ENCODE results near the gene MRS2. TPM values are rescaled to one million over a fixed set of nuclear protein-coding genes. Genes with fewer than 3 reads are reported as not detected.
"Not testable (repeated sequence)": the region's sequence is repeated elsewhere in the genome, so short reads cannot be mapped to it uniquely, and the experiment has no call there.

MRS2 gene
- total RNA-seq, 1 donor from 2014 or later, result 25.2 TPM

DNA sequence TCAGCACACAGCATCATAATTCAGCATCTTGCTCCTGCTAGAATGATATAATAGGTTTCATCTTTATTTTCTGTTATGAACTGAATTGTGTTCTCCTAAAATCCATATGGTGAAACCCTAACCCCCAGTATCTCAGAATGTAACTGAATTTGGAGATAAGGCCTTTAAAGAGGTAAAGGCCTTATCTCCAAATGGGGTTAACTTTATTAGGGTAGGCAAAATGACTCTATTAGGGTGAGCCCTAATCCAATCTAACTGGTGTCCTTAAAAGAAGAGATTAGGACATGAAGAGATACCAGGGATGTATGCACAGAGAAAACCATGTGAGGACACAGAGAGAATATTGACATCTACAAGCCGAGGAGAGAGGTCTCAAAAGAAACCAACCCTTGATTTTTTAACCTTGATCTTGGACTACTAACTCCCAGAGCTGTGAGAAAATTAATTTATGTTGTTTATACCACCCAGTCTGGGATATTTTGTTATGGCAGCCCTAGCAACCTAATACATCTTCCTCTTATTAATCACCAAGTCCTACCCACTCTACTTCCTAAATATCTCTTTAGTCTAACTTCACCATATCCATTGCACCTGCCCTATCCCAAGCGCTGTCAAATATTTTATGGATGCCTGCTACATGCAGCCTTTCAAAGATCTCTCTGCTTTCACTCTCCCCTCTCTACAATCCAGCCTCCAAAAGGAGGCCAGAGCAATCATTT lies 8.5 kb upstream of the MRS2 start:
- Mint-ChIP-seq H3K4me3 (ENCODE audit: unreplicated experiment) (no peak overlapping the region), H3K27ac (ENCODE audit: unreplicated experiment) (no peak overlapping the region), H3K4me1 (ENCODE audit: low read depth, unreplicated experiment) (no peaks in the 10 kb centered on the region), H3K36me3 (ENCODE audit: unreplicated experiment) (peaks cover 10% of the 10 kb centered on the region), H3K27me3 (ENCODE audit: unreplicated experiment) (peaks cover 2% of the 10 kb centered on the region), H3K9me3 (ENCODE audit: unreplicated experiment) (no peaks in the 10 kb centered on the region)
- no peak for DNase-seq
- TF ChIP-seq, protein P1, sequence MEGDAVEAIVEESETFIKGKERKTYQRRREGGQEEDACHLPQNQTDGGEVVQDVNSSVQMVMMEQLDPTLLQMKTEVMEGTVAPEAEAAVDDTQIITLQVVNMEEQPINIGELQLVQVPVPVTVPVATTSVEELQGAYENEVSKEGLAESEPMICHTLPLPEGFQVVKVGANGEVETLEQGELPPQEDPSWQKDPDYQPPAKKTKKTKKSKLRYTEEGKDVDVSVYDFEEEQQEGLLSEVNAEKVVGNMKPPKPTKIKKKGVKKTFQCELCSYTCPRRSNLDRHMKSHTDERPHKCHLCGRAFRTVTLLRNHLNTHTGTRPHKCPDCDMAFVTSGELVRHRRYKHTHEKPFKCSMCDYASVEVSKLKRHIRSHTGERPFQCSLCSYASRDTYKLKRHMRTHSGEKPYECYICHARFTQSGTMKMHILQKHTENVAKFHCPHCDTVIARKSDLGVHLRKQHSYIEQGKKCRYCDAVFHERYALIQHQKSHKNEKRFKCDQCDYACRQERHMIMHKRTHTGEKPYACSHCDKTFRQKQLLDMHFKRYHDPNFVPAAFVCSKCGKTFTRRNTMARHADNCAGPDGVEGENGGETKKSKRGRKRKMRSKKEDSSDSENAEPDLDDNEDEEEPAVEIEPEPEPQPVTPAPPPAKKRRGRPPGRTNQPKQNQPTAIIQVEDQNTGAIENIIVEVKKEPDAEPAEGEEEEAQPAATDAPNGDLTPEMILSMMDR (IDR thresholded peaks at IDR 0.05; ENCODE audit: partially characterized antibody, unreplicated experiment), result no peak

DNA sequence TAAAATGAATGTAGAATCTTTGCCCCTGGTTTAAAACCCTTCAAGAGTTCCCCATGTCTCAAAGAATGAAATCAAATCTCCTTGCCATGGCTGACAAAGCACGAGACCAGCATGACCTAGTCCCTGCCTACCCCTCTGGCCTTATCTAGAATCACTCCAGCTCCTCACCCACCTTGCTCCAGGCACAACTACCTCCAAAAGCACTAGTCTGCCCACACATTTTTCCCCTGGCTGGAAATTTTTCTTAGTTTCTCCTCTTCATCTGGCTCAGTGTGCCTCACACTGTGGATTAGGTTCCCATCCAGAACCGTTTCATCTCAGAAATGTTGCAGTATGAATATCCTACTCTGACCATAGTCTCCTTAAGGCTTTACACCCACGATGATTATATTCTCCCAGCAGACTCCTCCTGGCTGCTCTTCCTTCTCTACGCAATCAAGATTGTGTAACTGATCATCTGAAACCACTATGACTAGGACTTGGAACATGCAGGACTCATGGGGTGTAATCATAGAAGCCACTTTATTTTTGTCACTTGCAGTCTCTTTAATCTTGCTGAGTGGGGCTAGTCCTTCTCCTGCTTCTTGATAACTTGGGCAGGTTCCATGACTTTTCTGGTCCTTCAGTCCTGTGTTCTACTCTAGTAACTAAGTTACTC lies 7.8 kb upstream of the MRS2 start:
- peaks cover 2% of the 10 kb centered on the region for H3K27me3 Mint-ChIP-seq (ENCODE audit: unreplicated experiment)
- no peak for DNase-seq
- no peak overlapping the region for H3K27ac Mint-ChIP-seq (ENCODE audit: unreplicated experiment)
- H3K36me3 Mint-ChIP-seq (ENCODE audit: unreplicated experiment), result peaks cover 10% of the 10 kb centered on the region
- no peaks in the 10 kb centered on the region for H3K4me1 Mint-ChIP-seq (ENCODE audit: low read depth, unreplicated experiment)
- TF ChIP-seq, protein P1 (IDR thresholded peaks at IDR 0.05; ENCODE audit: partially characterized antibody, unreplicated experiment), result no peak
- H3K4me3 Mint-ChIP-seq (ENCODE audit: unreplicated experiment), result no peak overlapping the region
- no peaks in the 10 kb centered on the region for H3K9me3 Mint-ChIP-seq (ENCODE audit: unreplicated experiment)

DNA sequence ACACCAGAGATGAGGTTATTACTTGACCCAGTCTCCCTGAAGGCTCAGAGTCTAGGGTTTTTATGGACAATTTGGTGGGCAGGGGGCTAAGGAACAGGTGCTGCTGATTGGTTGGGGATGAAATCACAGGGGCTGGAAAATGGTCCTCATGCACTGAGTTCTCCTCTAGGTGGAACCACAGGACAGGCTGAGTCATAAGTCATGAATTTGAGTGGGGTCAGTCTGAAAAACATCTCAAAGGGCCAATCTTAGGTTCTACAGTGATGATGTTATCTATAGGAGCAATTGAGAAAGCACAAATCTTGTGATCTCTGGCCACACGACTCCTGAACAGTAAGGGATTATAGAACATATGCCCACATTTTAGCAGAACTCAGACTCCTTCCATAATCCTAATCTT lies 5.9 kb upstream of the MRS2 start:
- Mint-ChIP-seq H3K27ac (ENCODE audit: unreplicated experiment) (no peak overlapping the region), H3K4me1 (ENCODE audit: low read depth, unreplicated experiment) (no peaks in the 10 kb centered on the region), H3K27me3 (ENCODE audit: unreplicated experiment) (peaks cover 3% of the 10 kb centered on the region), H3K4me3 (ENCODE audit: unreplicated experiment) (no peak overlapping the region), H3K9me3 (ENCODE audit: unreplicated experiment) (no peaks in the 10 kb centered on the region), H3K36me3 (ENCODE audit: unreplicated experiment) (peaks cover 10% of the 10 kb centered on the region)
- TF ChIP-seq, protein P1 (IDR thresholded peaks at IDR 0.05; ENCODE audit: partially characterized antibody, unreplicated experiment), result no peak
- DNase-seq, result no peak

DNA sequence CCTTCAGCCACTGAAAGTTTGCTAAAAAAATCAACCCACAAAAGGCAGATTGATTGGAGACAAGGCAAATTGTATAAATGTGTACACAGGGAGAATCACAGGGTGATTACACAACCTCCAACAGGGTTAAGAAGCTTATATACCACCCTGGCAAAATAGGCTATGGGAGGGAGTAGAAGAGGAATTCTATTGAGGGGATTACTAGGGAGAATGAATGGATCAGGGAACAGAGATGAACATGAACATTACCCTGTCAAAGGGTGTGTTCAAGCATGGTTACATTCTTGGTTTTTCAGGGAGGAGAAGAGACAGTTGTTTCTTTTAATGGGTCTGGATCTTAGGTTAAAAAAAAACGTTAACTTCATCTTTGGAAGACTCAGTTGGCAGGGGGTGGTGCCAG lies 5.1 kb upstream of the MRS2 start:
- no peak for DNase-seq

DNA sequence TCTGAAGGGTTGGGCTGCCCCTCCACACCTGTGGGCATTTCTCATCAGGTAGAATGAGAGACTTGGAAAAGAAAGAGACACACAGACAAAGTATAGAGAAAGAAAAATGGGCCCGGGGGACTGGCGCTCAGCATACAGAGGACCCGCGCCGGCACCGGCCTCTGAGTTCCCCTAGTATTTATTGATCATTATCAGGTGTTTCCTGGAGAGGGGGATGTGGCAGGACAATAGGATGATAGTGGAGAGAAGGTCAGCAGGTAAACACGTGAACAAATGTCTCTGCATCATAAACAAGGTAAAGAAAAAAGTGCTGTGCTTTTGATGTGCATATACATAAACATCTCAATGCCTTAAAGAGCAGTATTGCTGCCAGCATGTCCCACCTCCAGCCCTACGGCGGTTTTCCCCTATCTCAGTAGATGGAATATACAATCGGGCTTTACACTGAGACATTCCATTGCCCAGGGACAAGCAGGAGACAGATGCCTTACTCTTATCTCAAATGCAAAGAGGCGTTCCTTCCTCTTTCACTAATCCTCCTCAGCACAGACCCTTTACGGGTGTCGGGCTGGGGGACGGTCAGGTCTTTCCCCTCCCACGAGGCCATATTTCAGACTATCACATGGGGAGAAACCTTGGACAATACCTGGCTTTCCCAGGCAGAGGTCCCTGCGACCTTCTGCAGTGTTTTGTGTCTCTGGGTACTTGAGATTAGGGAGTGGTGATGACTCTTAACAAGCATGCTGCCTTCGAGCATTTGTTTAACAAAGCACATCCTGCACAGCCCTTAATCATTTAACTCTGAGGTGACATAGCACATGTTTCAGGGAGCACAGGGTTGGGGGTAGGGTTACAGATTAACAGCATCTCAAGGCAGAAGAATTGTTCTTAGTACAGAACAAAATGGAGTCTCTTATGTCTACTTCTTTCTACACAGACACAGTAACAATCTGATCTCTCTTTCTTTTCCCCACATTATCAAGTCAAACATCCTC lies 2.4 kb upstream of the MRS2 start:
- H3K4me1 Mint-ChIP-seq (ENCODE audit: low read depth, unreplicated experiment); H3K4me3 Mint-ChIP-seq (ENCODE audit: unreplicated experiment); H3K36me3 Mint-ChIP-seq (ENCODE audit: unreplicated experiment); H3K27ac Mint-ChIP-seq (ENCODE audit: unreplicated experiment); H3K27me3 Mint-ChIP-seq (ENCODE audit: unreplicated experiment); DNase-seq; H3K9me3 Mint-ChIP-seq (ENCODE audit: unreplicated experiment): not testable (repeated sequence)

More for the DNA sequence above, 5.1 kb upstream of the MRS2 start:
- TF ChIP-seq, protein P1 (IDR thresholded peaks at IDR 0.05; ENCODE audit: partially characterized antibody, unreplicated experiment), result no peak
- Mint-ChIP-seq H3K27ac (ENCODE audit: unreplicated experiment) (no peak overlapping the region), H3K4me1 (ENCODE audit: low read depth, unreplicated experiment) (no peaks in the 10 kb centered on the region), H3K4me3 (ENCODE audit: unreplicated experiment) (no peak overlapping the region), H3K9me3 (ENCODE audit: unreplicated experiment) (no peaks in the 10 kb centered on the region), H3K36me3 (ENCODE audit: unreplicated experiment) (peaks cover 10% of the 10 kb centered on the region), H3K27me3 (ENCODE audit: unreplicated experiment) (peaks cover 2% of the 10 kb centered on the region)

Data from glutamatergic neuron (in vitro differentiated cells).